Suprapubic skin (tissue), 3 donors: Measurements from ENCODE around the gene MDFIC.

ENCODE experiments used
- EP300 ChIP-seq: sonication (generic); formaldehyde crosslinking; IDR thresholded peaks from one replicate; pipeline ENCODE4 v1.6.1; 2017; ENCODE audit warnings: antibody characterized with exemption
- POLR2A ChIP-seq, 2 donors: fragments of 450-650 bp; IDR thresholded peaks; one replicate each; pipeline ENCODE4 v1.6.1; 2017; ENCODE audit warnings: antibody characterized with exemption in 2 of 2, mild to moderate bottlenecking in 2 of 2, moderate library complexity in 2 of 2
- TF ChIP-seq, protein P1 (sequence below), 2 donors: fragments of 200-600 bp in 1 of 2; fragments of 450-650 bp in 1 of 2; sonication (generic) in 1 of 2; IDR thresholded peaks; one replicate each; pipeline ENCODE4 v1.5.1; 2016 to 2019; ENCODE audit warnings: antibody characterized with exemption in 2 of 2, mild to moderate bottlenecking in 1 of 2, moderate library complexity in 1 of 2

DNA sequence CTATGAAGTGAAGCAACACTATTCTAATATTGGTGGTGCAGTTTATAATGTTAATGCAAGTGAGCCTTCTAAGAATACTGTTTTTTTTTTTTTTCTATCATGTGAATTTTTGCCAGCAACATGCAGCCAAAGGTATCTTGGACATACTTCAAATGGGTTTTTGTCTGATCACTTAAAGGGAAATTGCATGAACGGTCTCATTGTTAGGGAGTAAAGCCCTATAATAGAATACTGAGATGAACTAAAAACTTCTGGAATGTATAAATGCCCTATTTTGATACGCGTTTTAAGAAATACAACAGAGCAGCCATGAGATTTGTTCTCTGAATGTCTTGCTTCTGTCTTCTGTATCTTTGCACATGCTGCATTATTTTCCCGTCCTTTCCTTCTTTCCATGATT, 10.5 kb upstream of the MDFIC start:
- TF ChIP-seq, protein P1, sequence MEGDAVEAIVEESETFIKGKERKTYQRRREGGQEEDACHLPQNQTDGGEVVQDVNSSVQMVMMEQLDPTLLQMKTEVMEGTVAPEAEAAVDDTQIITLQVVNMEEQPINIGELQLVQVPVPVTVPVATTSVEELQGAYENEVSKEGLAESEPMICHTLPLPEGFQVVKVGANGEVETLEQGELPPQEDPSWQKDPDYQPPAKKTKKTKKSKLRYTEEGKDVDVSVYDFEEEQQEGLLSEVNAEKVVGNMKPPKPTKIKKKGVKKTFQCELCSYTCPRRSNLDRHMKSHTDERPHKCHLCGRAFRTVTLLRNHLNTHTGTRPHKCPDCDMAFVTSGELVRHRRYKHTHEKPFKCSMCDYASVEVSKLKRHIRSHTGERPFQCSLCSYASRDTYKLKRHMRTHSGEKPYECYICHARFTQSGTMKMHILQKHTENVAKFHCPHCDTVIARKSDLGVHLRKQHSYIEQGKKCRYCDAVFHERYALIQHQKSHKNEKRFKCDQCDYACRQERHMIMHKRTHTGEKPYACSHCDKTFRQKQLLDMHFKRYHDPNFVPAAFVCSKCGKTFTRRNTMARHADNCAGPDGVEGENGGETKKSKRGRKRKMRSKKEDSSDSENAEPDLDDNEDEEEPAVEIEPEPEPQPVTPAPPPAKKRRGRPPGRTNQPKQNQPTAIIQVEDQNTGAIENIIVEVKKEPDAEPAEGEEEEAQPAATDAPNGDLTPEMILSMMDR (IDR thresholded peaks at IDR 0.05): no peak
- no peak for TF ChIP-seq POLR2A (IDR thresholded peaks at IDR 0.05)
- no peak for TF ChIP-seq EP300
